Liver (tissue), 9 donors: ENCODE results near the gene SAMD7. TPM values are rescaled to one million over a fixed set of nuclear protein-coding genes. Genes with fewer than 3 reads are reported as not detected.

Source experiments
- DNase-seq: peaks from one replicate; pipeline ENCODE4 v3.0.0-alpha.2; 2017; ENCODE audit warnings: low spot score
- H3K27ac ChIP-seq, 2 donors: one replicate each; pipeline ENCODE4 v1.7.0; 2013; ENCODE audit warnings: inconsistent platforms in 2 of 2, low read length in 2 of 2, control low read depth in 1 of 2, low read depth in 1 of 2, mild to moderate bottlenecking in 1 of 2
- H3K27me3 ChIP-seq, 4 donors: one replicate each; pipeline versions ENCODE4 v1.6.1 to v1.7.0; 2013; ENCODE audit warnings: low read length in 3 of 4, inconsistent platforms in 1 of 4, mild to moderate bottlenecking in 1 of 4, moderate library complexity in 1 of 4; ENCODE audit not compliant: control insufficient read depth in 4 of 4, insufficient read depth in 4 of 4
- H3K36me3 ChIP-seq, 4 donors: one replicate each; pipeline versions ENCODE4 v1.6.1 to v1.7.0; 2013; ENCODE audit warnings: low read length in 3 of 4, mild to moderate bottlenecking in 3 of 4, low read depth in 1 of 4, moderate library complexity in 1 of 4; ENCODE audit not compliant: control insufficient read depth in 4 of 4, insufficient read depth in 3 of 4
- H3K4me1 ChIP-seq, 4 donors: one replicate each; pipeline versions ENCODE4 v1.6.1 to v1.7.0; 2013; ENCODE audit warnings: low read length in 3 of 4, mild to moderate bottlenecking in 3 of 4, moderate library complexity in 1 of 4; ENCODE audit not compliant: control insufficient read depth in 4 of 4, insufficient read depth in 4 of 4
- H3K4me3 ChIP-seq, 3 donors: one replicate each; pipeline versions ENCODE4 v1.6.1 to v1.7.0; 2013; ENCODE audit warnings: low read length in 3 of 3, control low read depth in 1 of 3, low read depth in 1 of 3, mild to moderate bottlenecking in 1 of 3
- H3K9ac ChIP-seq, 2 donors: one replicate each; pipeline ENCODE4 v1.7.0; 2013; ENCODE audit warnings: low read length in 2 of 2, mild to moderate bottlenecking in 2 of 2, moderate library complexity in 2 of 2, control low read depth in 1 of 2, low read depth in 1 of 2
- H3K9me3 ChIP-seq, 4 donors: one replicate each; pipeline versions ENCODE4 v1.6.1 to v1.7.0; 2013; ENCODE audit warnings: low read length in 3 of 4; ENCODE audit not compliant: control insufficient read depth in 4 of 4
- EGR1 ChIP-seq, 2 donors: IDR thresholded peaks; 2 replicates each; pipeline ENCODE4 v1.6.1; 2016 to 2018; ENCODE audit warnings: antibody characterized with exemption in 2 of 2, low read depth in 2 of 2
- FOXA1 ChIP-seq: IDR thresholded peaks from 2 replicates; pipeline ENCODE4 v1.6.1; 2016; ENCODE audit warnings: antibody characterized with exemption
- FOXA2 ChIP-seq: IDR thresholded peaks from 2 replicates; pipeline ENCODE4 v1.6.1; 2016; ENCODE audit warnings: antibody characterized with exemption
- GABPA ChIP-seq, 2 donors: IDR thresholded peaks in 1 of 2; conservative IDR thresholded peaks in 1 of 2; 2 replicates each; pipeline ENCODE4 v1.6.1; 2016; ENCODE audit warnings: antibody characterized with exemption in 2 of 2, mild to moderate bottlenecking in 1 of 2, moderate library complexity in 1 of 2
- HNF4A ChIP-seq, 2 donors: conservative IDR thresholded peaks; 2 replicates each; pipeline ENCODE4 v1.6.1; 2016; ENCODE audit warnings: antibody characterized with exemption in 2 of 2, mild to moderate bottlenecking in 2 of 2
- HNF4G ChIP-seq: IDR thresholded peaks from 2 replicates; pipeline ENCODE4 v1.6.1; 2016; ENCODE audit warnings: antibody characterized with exemption
- JUND ChIP-seq, 2 donors: IDR thresholded peaks; 2 replicates each; pipeline ENCODE4 v1.6.1; 2016; ENCODE audit warnings: antibody characterized with exemption in 2 of 2
- NR2F2 ChIP-seq: IDR thresholded peaks from 2 replicates; pipeline ENCODE4 v1.6.1; 2016; ENCODE audit warnings: antibody characterized with exemption
- RAD21 ChIP-seq, 2 donors: IDR thresholded peaks; 2 replicates each; pipeline ENCODE4 v1.6.1; 2016; ENCODE audit warnings: antibody characterized with exemption in 2 of 2, mild to moderate bottlenecking in 2 of 2
- RXRA ChIP-seq, 2 donors: IDR thresholded peaks; 2 replicates each; pipeline ENCODE4 v1.6.1; 2017 to 2018; ENCODE audit warnings: antibody characterized with exemption in 2 of 2, mild to moderate bottlenecking in 1 of 2
- SP1 ChIP-seq: IDR thresholded peaks from 2 replicates; pipeline ENCODE4 v1.6.1; 2018; ENCODE audit warnings: antibody characterized with exemption, mild to moderate bottlenecking
- TAF1 ChIP-seq: conservative IDR thresholded peaks from 2 replicates; pipeline ENCODE4 v1.6.1; 2016; ENCODE audit warnings: antibody characterized with exemption, mild to moderate bottlenecking
- YY1 ChIP-seq: IDR thresholded peaks from 2 replicates; pipeline ENCODE4 v1.6.1; 2016; ENCODE audit warnings: antibody characterized with exemption, mild to moderate bottlenecking
- WGBS: extraction: QIAGEN DNeasy Blood & Tissue Kit; methylation state at CpG from one replicate; pipeline ENCODE4 v1.1.7; 2013; 5-methylcytosine and 5-hydroxymethylcytosine counted together
- polyA plus RNA-seq, 2 donors: library from polyadenylated mRNA; stranded (reverse) in 1 of 2; unstranded in 1 of 2; fragments of 200-250 nt in 1 of 2; fragments of >200 nt in 1 of 2; fragmentation: Nextera tagmentation in 1 of 2; extraction: Ambion mirVana in 1 of 2; gene quantifications; one replicate each; pipeline versions ENCODE4 v1.2.1 to v1.2.3, GENCODE V29; 2013 to 2015
- total RNA-seq, 2 donors: library from RNA; depleted of rRNA; stranded (reverse); fragments of >200 nt; gene quantifications; one replicate each; pipeline ENCODE4 v1.2.3, GENCODE V29; 2014
- TF ChIP-seq, protein P1 (sequence below): IDR thresholded peaks from 2 replicates; pipeline ENCODE4 v1.6.1; 2016; ENCODE audit warnings: antibody characterized with exemption, mild to moderate bottlenecking
- TF ChIP-seq, protein P2 (sequence below): IDR thresholded peaks from 2 replicates; pipeline ENCODE4 v1.6.1; 2016; ENCODE audit warnings: antibody characterized with exemption
- TF ChIP-seq, protein P3 (sequence below): IDR thresholded peaks from 2 replicates; pipeline ENCODE4 v1.6.1; 2016; ENCODE audit warnings: antibody characterized with exemption
- TF ChIP-seq, protein P4 (sequence below): fragments of 150-350 bp; IDR thresholded peaks from 2 replicates; pipeline ENCODE4 v1.5.1; 2017; ENCODE audit warnings: improper control_type of control experiment, low read depth, low read length; ENCODE audit not compliant: missing input control
- TF ChIP-seq, protein P5 (sequence below): IDR thresholded peaks from 2 replicates; pipeline ENCODE4 v1.6.1; 2016; ENCODE audit warnings: antibody characterized with exemption
- donor health status: healthy.
- donor health status: healthy.
- donor health status: healthy.
- donor health status: healthy.
- donor health status: healthy.

The SAMD7 gene
- total and polyA plus RNA-seq, 4 donors = not detected

DNA sequence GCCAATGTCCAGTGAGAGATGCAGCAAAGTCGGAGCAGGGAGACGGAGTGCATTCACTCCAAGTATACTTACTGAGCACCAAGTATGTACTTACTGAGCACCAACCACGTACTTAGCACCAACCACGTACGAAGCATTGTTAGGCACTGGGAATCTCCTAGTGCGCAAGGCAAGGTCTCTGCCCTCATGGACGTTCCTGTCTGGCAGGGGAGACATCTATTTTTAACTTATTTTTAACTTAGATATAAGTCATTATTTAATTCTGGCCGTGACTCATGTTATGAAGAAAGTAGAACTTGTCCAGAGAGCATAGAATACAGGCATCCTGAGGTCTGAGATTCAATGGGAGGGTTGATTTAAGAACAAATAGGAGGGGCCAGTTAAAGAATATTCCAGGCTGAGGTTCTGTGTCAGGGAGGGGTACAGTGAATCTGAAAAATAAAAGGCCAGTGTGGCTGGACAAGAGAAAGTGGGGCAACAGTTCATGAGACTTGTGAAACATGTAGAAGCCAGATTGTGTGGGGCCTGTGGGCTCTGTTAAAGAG lies 32.3 kb upstream of the SAMD7 start:
- WGBS = 84% methylated on average over 8 of the region's 8 CpGs
- H3K27me3 ChIP-seq = no peaks in the 10 kb centered on the region
- no peak overlapping the region for H3K4me3 ChIP-seq
- DNase-seq = no peak
- H3K4me1 ChIP-seq = peaks cover 0 to 8% (median 0%) of the 10 kb centered on the region in 4 donors
- H3K9me3 ChIP-seq = no peaks in the 10 kb centered on the region
- no peak overlapping the region for H3K27ac ChIP-seq
- H3K9ac ChIP-seq = no peak overlapping the region
- TF ChIP-seq FOXA2 (no peak), YY1 (no peak), HNF4A (conservative IDR thresholded peaks at IDR 0.05) (no peak), JUND (IDR thresholded peaks at IDR 0.05) (no peak), HNF4G (no peak), GABPA (IDR thresholded peaks at IDR 0.05 in 1 of 2, conservative IDR thresholded peaks at IDR 0.05 in 1 of 2) (no peak), RXRA (IDR thresholded peaks at IDR 0.05) (no peak), EGR1 (IDR thresholded peaks at IDR 0.05; ENCODE audit: low read depth in 2 of 2) (no peak), SP1 (no peak), RAD21 (IDR thresholded peaks at IDR 0.05) (no peak), FOXA1 (no peak), TAF1 (no peak), NR2F2 (no peak)
- TF ChIP-seq, protein P1, sequence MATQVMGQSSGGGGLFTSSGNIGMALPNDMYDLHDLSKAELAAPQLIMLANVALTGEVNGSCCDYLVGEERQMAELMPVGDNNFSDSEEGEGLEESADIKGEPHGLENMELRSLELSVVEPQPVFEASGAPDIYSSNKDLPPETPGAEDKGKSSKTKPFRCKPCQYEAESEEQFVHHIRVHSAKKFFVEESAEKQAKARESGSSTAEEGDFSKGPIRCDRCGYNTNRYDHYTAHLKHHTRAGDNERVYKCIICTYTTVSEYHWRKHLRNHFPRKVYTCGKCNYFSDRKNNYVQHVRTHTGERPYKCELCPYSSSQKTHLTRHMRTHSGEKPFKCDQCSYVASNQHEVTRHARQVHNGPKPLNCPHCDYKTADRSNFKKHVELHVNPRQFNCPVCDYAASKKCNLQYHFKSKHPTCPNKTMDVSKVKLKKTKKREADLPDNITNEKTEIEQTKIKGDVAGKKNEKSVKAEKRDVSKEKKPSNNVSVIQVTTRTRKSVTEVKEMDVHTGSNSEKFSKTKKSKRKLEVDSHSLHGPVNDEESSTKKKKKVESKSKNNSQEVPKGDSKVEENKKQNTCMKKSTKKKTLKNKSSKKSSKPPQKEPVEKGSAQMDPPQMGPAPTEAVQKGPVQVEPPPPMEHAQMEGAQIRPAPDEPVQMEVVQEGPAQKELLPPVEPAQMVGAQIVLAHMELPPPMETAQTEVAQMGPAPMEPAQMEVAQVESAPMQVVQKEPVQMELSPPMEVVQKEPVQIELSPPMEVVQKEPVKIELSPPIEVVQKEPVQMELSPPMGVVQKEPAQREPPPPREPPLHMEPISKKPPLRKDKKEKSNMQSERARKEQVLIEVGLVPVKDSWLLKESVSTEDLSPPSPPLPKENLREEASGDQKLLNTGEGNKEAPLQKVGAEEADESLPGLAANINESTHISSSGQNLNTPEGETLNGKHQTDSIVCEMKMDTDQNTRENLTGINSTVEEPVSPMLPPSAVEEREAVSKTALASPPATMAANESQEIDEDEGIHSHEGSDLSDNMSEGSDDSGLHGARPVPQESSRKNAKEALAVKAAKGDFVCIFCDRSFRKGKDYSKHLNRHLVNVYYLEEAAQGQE = no peak
- TF ChIP-seq, protein P2, sequence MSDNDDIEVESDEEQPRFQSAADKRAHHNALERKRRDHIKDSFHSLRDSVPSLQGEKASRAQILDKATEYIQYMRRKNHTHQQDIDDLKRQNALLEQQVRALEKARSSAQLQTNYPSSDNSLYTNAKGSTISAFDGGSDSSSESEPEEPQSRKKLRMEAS = no peak
- TF ChIP-seq, protein P3, sequence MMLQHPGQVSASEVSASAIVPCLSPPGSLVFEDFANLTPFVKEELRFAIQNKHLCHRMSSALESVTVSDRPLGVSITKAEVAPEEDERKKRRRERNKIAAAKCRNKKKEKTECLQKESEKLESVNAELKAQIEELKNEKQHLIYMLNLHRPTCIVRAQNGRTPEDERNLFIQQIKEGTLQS = no peak
- TF ChIP-seq, protein P4, sequence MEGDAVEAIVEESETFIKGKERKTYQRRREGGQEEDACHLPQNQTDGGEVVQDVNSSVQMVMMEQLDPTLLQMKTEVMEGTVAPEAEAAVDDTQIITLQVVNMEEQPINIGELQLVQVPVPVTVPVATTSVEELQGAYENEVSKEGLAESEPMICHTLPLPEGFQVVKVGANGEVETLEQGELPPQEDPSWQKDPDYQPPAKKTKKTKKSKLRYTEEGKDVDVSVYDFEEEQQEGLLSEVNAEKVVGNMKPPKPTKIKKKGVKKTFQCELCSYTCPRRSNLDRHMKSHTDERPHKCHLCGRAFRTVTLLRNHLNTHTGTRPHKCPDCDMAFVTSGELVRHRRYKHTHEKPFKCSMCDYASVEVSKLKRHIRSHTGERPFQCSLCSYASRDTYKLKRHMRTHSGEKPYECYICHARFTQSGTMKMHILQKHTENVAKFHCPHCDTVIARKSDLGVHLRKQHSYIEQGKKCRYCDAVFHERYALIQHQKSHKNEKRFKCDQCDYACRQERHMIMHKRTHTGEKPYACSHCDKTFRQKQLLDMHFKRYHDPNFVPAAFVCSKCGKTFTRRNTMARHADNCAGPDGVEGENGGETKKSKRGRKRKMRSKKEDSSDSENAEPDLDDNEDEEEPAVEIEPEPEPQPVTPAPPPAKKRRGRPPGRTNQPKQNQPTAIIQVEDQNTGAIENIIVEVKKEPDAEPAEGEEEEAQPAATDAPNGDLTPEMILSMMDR = no peak
- TF ChIP-seq, protein P5, sequence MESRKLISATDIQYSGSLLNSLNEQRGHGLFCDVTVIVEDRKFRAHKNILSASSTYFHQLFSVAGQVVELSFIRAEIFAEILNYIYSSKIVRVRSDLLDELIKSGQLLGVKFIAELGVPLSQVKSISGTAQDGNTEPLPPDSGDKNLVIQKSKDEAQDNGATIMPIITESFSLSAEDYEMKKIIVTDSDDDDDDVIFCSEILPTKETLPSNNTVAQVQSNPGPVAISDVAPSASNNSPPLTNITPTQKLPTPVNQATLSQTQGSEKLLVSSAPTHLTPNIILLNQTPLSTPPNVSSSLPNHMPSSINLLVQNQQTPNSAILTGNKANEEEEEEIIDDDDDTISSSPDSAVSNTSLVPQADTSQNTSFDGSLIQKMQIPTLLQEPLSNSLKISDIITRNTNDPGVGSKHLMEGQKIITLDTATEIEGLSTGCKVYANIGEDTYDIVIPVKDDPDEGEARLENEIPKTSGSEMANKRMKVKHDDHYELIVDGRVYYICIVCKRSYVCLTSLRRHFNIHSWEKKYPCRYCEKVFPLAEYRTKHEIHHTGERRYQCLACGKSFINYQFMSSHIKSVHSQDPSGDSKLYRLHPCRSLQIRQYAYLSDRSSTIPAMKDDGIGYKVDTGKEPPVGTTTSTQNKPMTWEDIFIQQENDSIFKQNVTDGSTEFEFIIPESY = no peak
- H3K36me3 ChIP-seq = no peaks in the 10 kb centered on the region
